ENCODE data around the gene STX10. TPM values are rescaled to one million over a fixed set of nuclear protein-coding genes. Genes with fewer than 3 reads are reported as not detected.

The STX10 gene
- polyA plus RNA-seq, 2 of the 4 experiments (the other 2 are of a cell fraction), result 41.5 to 61.2 TPM

DNA sequence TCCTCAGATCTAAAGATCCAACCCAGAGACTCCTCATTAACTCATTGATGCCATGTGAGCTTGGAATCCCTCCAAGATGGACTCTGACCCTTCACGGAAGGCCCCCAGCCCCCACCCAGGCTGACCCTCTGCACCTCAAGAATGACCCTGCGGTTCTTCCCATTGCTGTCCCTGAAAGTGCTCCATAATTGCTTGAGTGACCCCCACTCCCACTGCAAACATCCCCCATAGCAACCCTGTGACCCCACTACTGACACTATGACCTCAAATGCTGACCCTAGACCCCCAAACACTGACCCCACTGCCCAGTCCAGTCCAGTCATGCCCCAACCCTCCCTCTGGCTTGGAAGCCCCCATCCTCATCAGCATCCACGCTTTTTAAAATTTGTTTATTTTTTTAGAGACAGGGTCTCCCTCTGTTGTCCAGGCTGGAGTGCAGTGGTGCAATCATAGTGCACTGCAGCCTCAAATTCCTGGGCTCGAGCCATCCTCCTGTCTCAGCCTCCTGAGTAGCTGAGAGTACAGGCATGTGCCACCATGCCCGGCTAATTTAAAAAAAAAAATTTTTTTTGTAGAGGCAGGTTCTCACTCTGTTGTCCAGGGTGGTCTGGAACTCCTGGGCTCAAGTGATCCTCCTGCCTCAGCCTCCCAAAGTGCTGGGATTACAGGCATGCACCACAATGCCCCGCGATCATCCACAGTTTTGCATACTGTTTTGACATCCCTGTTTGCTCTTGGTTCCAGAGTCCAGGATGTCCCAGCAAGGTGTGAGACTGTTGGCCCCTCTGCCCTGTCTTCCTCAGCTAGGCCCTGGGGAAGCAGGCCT, 48.4 kb downstream of the STX10 start:
- ChIA-PET POLR2A (interaction anchor here (1.0 kb wide), 1 partner anchor 51 kb away, joined by 6 read pairs; no protein-coding TSS in a partner anchor), CTCF (interaction anchor here (0.9 to 3.3 kb wide), 3 partner anchors 43 to 124 kb away, joined by 3 to 15 read pairs (median 3); no protein-coding TSS in a partner anchor)
- Histone ChIP-seq H3K27ac (peak overlapping the region in 1 of 2 experiments; percentile 73; a peak in 2 of 6 replicates), H3K4me1 (no peaks in the 10 kb centered on the region), H3K4me2 (peak overlapping the region; percentile 58), H3K4me3 (no peak overlapping the region), H3K9me3 (no peaks in the 10 kb centered on the region)
- no peak for FAIRE-seq
- 85% methylated on average over 6 of the region's 7 CpGs for WGBS (ENCODE audit: missing lambda C conversion rate)
- peak in 1 of 2 experiments; percentile 13; a peak in 3 of 6 replicates for ATAC-seq
- no peak for DNase-seq (ENCODE audit: low read depth in 1 of 2, low spot score in 1 of 2)
- no peak for TF ChIP-seq BHLHE40 (IDR thresholded peaks at IDR 0.05; ENCODE audit: low read depth, low read length)
- TF ChIP-seq JUN (IDR thresholded peaks at IDR 0.05), result no peak
- no peak for TF ChIP-seq POLR2A (IDR thresholded peaks at IDR 0.05; ENCODE audit: low read length)
- no peak for TF ChIP-seq TFCP2L1 (CRISPR knock-in tag; IDR thresholded peaks at IDR 0.05)
- TF ChIP-seq, protein P1, sequence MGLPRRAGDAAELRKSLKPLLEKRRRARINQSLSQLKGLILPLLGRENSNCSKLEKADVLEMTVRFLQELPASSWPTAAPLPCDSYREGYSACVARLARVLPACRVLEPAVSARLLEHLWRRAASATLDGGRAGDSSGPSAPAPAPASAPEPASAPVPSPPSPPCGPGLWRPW (IDR thresholded peaks at IDR 0.05), result no peak
- TF ChIP-seq ZFP36 (IDR thresholded peaks at IDR 0.05; ENCODE audit: borderline replicate concordance, partially characterized antibody), result no peak
- no peak for TF ChIP-seq RNF2 (IDR thresholded peaks at IDR 0.05; ENCODE audit: borderline replicate concordance, low read depth)
- TF ChIP-seq FOXS1 (CRISPR knock-in tag; IDR thresholded peaks at IDR 0.05), result no peak
- no peak for TF ChIP-seq SREBF2 (IDR thresholded peaks at IDR 0.05)
- no peak for TF ChIP-seq EP300 (IDR thresholded peaks at IDR 0.05)
- TF ChIP-seq HDAC2 (IDR thresholded peaks at IDR 0.05), result no peak

DNA sequence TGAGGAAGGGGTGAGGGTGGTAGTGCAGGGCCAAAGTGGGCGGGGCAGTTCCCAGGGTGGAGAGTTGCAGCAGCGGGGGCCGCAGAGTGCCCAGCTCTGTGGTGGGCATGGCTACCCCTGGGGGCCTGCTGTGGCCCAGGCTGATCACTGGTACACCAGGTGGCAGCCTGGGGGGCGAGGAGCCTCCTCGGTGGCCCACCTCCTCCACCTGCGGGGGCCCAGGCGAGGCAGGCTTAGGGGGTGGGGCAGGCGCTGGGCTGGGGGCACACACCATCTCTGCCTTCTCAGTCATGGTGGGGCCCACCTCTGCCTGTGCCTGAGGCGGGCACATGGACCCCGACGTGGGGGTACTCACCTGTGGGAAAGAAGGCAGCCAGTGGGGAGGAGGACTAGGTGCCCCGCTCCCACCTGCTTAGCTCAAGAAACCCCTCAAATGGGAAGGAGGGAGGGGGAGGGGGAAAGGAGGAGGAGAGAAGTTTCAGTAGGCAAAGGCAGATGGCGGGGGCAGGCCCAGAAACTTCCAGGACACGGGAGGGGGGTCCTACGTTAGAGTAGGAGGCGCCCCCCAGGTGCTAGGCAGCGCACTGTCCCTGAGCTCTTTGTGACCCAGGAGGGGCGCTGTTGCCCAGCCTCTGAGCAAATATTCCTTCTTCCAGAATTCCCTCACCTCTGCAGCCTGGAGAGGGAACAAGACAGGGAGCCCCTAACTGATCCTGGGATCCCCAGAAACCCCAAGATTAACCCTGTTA, 49.2 kb downstream of the STX10 start:
- DNase-seq (ENCODE audit: low read depth in 1 of 2, low spot score in 1 of 2) (peak in 1 of 2 experiments; percentile 24), ATAC-seq (peak in 1 of 2 experiments; percentile 34; a peak in 2 of 6 replicates), FAIRE-seq (no peak)
- POLR2A ChIA-PET, result interaction anchor here (1.0 kb wide), 1 partner anchor 52 kb away, joined by 6 read pairs; no protein-coding TSS in a partner anchor
- no peak for TF ChIP-seq ZNF302 (CRISPR knock-in tag; IDR thresholded peaks at IDR 0.05)
- TF ChIP-seq RAD21 (conservative IDR thresholded peaks at IDR 0.05 in 1 of 2, IDR thresholded peaks at IDR 0.05 in 1 of 2), result peak in 1 of 2 experiments; percentile 39; a peak in 2 of 5 replicates
- no peak for TF ChIP-seq HOXB5 (CRISPR knock-in tag; IDR thresholded peaks at IDR 0.05)
- TF ChIP-seq HEYL (CRISPR knock-in tag; IDR thresholded peaks at IDR 0.05), result no peak
- TF ChIP-seq SREBF2 (IDR thresholded peaks at IDR 0.05), result no peak
- no peak for TF ChIP-seq RARB (CRISPR knock-in tag; IDR thresholded peaks at IDR 0.05)
- TF ChIP-seq NPAS2 (CRISPR knock-in tag; IDR thresholded peaks at IDR 0.05; ENCODE audit: borderline replicate concordance), result no peak
- TF ChIP-seq, protein P1 (IDR thresholded peaks at IDR 0.05), result no peak
- TF ChIP-seq, protein P2, sequence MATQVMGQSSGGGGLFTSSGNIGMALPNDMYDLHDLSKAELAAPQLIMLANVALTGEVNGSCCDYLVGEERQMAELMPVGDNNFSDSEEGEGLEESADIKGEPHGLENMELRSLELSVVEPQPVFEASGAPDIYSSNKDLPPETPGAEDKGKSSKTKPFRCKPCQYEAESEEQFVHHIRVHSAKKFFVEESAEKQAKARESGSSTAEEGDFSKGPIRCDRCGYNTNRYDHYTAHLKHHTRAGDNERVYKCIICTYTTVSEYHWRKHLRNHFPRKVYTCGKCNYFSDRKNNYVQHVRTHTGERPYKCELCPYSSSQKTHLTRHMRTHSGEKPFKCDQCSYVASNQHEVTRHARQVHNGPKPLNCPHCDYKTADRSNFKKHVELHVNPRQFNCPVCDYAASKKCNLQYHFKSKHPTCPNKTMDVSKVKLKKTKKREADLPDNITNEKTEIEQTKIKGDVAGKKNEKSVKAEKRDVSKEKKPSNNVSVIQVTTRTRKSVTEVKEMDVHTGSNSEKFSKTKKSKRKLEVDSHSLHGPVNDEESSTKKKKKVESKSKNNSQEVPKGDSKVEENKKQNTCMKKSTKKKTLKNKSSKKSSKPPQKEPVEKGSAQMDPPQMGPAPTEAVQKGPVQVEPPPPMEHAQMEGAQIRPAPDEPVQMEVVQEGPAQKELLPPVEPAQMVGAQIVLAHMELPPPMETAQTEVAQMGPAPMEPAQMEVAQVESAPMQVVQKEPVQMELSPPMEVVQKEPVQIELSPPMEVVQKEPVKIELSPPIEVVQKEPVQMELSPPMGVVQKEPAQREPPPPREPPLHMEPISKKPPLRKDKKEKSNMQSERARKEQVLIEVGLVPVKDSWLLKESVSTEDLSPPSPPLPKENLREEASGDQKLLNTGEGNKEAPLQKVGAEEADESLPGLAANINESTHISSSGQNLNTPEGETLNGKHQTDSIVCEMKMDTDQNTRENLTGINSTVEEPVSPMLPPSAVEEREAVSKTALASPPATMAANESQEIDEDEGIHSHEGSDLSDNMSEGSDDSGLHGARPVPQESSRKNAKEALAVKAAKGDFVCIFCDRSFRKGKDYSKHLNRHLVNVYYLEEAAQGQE (IDR thresholded peaks at IDR 0.05), result no peak
- peaks cover 5% of the 10 kb centered on the region; the same call in 1 of the 3 replicates for H3K4me1 ChIP-seq
- H3K4me2 ChIP-seq, result no peak overlapping the region
- no peaks in the 10 kb centered on the region for H3K9me3 ChIP-seq
- H3K27ac ChIP-seq, result no peak overlapping the region
- no peak overlapping the region for H3K4me3 ChIP-seq
- WGBS (ENCODE audit: missing lambda C conversion rate), result 62% methylated on average over 6 of the region's 18 CpGs
- CTCF ChIA-PET, result interaction anchor here (0.9 to 3.3 kb wide), 5 partner anchors 15 to 162 kb away, joined by 3 to 15 read pairs (median 3); no protein-coding TSS in a partner anchor
